Smooth muscle cell (in vitro differentiated cells): ENCODE results near the gene CDKL2. TPM values are rescaled to one million over a fixed set of nuclear protein-coding genes. Genes with fewer than 3 reads are reported as not detected.
A peak's percentile ranks its signal among the peaks of the same experiment; 100 is the strongest.

Experiments used
- DNase-seq: peaks from one replicate; lab custom pipeline; 2025; ENCODE audit not compliant: unreplicated experiment; lab: John Stamatoyannopoulos, UW
- H2AFZ ChIP-seq: fragments of 200-600 bp; sonication (generic); 2 replicates; pipeline ENCODE4 v1.6.0; 2016; ENCODE audit warnings: antibody characterized with exemption, low read depth, mild to moderate bottlenecking
- H3F3A ChIP-seq: fragments of 200-600 bp; sonication (generic); 2 replicates; pipeline ENCODE4 v1.6.0; 2017; ENCODE audit warnings: antibody characterized with exemption, low read depth
- H3K27ac ChIP-seq: fragments of 200-600 bp; sonication (generic); 2 replicates; pipeline ENCODE4 v1.5.1; 2016; ENCODE audit warnings: low read depth, mild to moderate bottlenecking
- H3K27me3 ChIP-seq: fragments of 200-600 bp; sonication (generic); 2 replicates; pipeline ENCODE4 v1.6.1; 2016; ENCODE audit warnings: low read depth, mild to moderate bottlenecking
- H3K36me3 ChIP-seq: fragments of 200-600 bp; sonication (generic); 2 replicates; pipeline ENCODE4 v1.5.1; 2016; ENCODE audit warnings: low read depth
- H3K4me1 ChIP-seq: fragments of 200-600 bp; sonication (generic); 2 replicates; pipeline ENCODE4 v1.5.1; 2016; ENCODE audit warnings: low read depth
- H3K4me2 ChIP-seq: fragments of 200-600 bp; sonication (generic); 2 replicates; pipeline ENCODE4 v1.6.0; 2016; ENCODE audit warnings: mild to moderate bottlenecking
- H3K4me3 ChIP-seq: fragments of 200-600 bp; sonication (generic); 2 replicates; pipeline ENCODE4 v1.5.1; 2016; ENCODE audit warnings: mild to moderate bottlenecking
- H3K79me2 ChIP-seq: fragments of 200-600 bp; sonication (generic); 2 replicates; pipeline ENCODE4 v1.6.0; 2016; ENCODE audit warnings: low read depth, mild to moderate bottlenecking
- H3K9ac ChIP-seq: fragments of 200-600 bp; sonication (generic); 2 replicates; pipeline ENCODE4 v1.6.0; 2016; ENCODE audit warnings: low read depth
- H3K9me3 ChIP-seq: fragments of 200-600 bp; sonication (generic); replicated peaks from 2 replicates; pipeline ENCODE4 v1.5.1; 2016; ENCODE audit warnings: low read depth
- H4K20me1 ChIP-seq: fragments of 200-600 bp; sonication (generic); 2 replicates; pipeline ENCODE4 v1.6.0; 2016; ENCODE audit warnings: low read depth
- WGBS: methylation state at CpG from one replicate; pipeline ENCODE4 v1.1.7; 2016; ENCODE audit warnings: low lambda C conversion rate; 5-methylcytosine and 5-hydroxymethylcytosine counted together
- polyA plus RNA-seq: library from polyadenylated mRNA; unstranded; fragments of >200 nt; fragmentation: Nextera tagmentation; extraction: Ambion mirVana; gene quantifications from 2 replicates; pipeline ENCODE4 v1.2.1, GENCODE V29; 2016
- total RNA-seq: library from RNA; depleted of rRNA; stranded (reverse); fragments of >200 nt; gene quantifications from 2 replicates; pipeline ENCODE4 v1.2.3, GENCODE V29; 2014
- TF ChIP-seq, protein P1 (sequence below): fragments of 200-600 bp; sonication (generic); IDR thresholded peaks from 2 replicates; pipeline ENCODE4 v1.5.1; 2017; ENCODE audit warnings: borderline replicate concordance, mild to moderate bottlenecking, antibody characterized with exemption; ENCODE audit not compliant: insufficient read depth, poor library complexity, severe bottlenecking

CDKL2 gene
- total and polyA plus RNA-seq, 2 experiments from 2014 or later = 0.58 to 1.4 TPM

DNA sequence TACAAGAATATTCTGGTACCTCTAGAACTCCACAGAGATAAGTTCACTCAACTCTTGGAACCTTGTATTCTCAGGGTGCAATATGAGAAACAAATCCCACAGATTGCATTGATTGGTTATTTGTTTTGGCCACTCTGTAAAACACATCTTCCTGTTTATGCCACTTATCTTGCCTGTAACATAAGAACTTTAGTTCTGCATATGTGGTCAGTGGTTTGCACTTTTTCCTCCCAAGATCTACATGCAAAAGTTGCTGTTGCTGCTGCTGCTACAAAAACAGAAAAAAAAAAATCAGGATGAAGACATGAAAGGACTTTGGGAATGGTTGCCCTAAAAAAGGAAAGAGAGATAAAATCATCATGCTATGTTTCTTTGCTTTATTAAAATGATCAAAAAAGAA, 64.8 kb downstream of the CDKL2 start:
- Histone ChIP-seq H3K4me2 (no peak overlapping the region), H3K79me2 (no peaks in the 10 kb centered on the region), H3K9me3 (no peaks in the 10 kb centered on the region), H3K36me3 (no peaks in the 10 kb centered on the region), H2AFZ (no peak overlapping the region), H3K9ac (no peak overlapping the region), H3K4me1 (no peaks in the 10 kb centered on the region), H3F3A (no peaks in the 10 kb centered on the region), H3K27me3 (no peaks in the 10 kb centered on the region), H3K4me3 (no peak overlapping the region), H3K27ac (no peak overlapping the region), H4K20me1 (no peaks in the 10 kb centered on the region)
- no peak for DNase-seq
- TF ChIP-seq, protein P1, sequence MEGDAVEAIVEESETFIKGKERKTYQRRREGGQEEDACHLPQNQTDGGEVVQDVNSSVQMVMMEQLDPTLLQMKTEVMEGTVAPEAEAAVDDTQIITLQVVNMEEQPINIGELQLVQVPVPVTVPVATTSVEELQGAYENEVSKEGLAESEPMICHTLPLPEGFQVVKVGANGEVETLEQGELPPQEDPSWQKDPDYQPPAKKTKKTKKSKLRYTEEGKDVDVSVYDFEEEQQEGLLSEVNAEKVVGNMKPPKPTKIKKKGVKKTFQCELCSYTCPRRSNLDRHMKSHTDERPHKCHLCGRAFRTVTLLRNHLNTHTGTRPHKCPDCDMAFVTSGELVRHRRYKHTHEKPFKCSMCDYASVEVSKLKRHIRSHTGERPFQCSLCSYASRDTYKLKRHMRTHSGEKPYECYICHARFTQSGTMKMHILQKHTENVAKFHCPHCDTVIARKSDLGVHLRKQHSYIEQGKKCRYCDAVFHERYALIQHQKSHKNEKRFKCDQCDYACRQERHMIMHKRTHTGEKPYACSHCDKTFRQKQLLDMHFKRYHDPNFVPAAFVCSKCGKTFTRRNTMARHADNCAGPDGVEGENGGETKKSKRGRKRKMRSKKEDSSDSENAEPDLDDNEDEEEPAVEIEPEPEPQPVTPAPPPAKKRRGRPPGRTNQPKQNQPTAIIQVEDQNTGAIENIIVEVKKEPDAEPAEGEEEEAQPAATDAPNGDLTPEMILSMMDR = no peak

DNA sequence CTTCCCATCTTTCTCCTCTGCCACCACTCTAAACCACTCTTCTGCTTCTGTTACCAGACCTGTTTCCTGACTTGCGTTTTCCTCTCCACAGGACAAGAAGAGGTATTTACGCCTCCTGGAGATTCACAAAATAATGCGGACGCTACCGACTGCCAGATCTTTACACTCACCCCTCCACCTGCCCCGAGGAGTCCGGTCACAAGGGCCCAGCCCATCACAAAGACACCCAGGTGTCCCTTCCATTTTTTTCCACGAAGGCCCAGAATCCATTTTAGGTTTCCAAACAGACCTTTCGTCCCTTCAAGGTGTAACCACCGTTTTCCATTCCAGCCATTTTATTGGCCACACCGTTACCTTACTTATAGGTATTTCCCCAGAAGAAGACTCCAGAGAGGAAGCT, 66.3 kb downstream of the CDKL2 start:
- H3F3A ChIP-seq = no peaks in the 10 kb centered on the region
- DNase-seq = no peak
- H3K27ac ChIP-seq = no peak overlapping the region
- no peaks in the 10 kb centered on the region for H3K4me1 ChIP-seq
- H4K20me1 ChIP-seq = no peaks in the 10 kb centered on the region
- H3K9ac ChIP-seq = no peak overlapping the region
- no peak overlapping the region for H3K4me2 ChIP-seq
- H3K36me3 ChIP-seq = no peaks in the 10 kb centered on the region
- no peak overlapping the region for H2AFZ ChIP-seq
- H3K79me2 ChIP-seq = no peaks in the 10 kb centered on the region
- H3K9me3 ChIP-seq = no peaks in the 10 kb centered on the region
- H3K27me3 ChIP-seq = no peaks in the 10 kb centered on the region
- H3K4me3 ChIP-seq = no peak overlapping the region
- WGBS = 91% methylated on average over 11 of the region's 11 CpGs
- TF ChIP-seq, protein P1 = no peak

DNA sequence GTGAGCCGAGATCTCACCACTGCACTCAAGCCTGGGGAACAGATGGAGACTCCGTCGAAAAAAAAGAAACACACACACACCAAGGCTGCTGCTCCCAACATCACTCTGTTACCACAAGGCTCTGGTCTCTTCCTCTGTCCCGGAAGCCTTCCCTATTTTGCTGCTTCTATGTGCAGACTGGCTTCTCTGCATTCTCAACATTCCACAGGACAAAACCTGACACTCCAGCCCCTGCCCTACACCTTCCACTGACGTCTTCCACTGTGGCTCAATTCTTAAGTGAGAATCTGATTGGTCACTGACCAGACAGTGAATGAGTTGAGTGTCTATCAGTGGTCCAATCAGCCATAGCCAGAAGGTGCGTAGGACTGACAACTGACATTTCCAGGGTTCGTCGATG, 68.5 kb downstream of the CDKL2 start:
- Histone ChIP-seq H3K4me3 (no peak overlapping the region), H3K79me2 (no peaks in the 10 kb centered on the region), H3K36me3 (no peaks in the 10 kb centered on the region), H2AFZ (no peak overlapping the region), H3K9ac (no peak overlapping the region), H3F3A (no peaks in the 10 kb centered on the region), H3K9me3 (no peaks in the 10 kb centered on the region), H4K20me1 (no peaks in the 10 kb centered on the region), H3K27ac (peak overlapping the region; percentile 40), H3K27me3 (no peaks in the 10 kb centered on the region), H3K4me1 (no peaks in the 10 kb centered on the region), H3K4me2 (no peak overlapping the region)
- DNase-seq = no peak
- whole genome bisulfite sequencing = 55% methylated on average over 8 of the region's 8 CpGs
- TF ChIP-seq, protein P1 = no peak

DNA sequence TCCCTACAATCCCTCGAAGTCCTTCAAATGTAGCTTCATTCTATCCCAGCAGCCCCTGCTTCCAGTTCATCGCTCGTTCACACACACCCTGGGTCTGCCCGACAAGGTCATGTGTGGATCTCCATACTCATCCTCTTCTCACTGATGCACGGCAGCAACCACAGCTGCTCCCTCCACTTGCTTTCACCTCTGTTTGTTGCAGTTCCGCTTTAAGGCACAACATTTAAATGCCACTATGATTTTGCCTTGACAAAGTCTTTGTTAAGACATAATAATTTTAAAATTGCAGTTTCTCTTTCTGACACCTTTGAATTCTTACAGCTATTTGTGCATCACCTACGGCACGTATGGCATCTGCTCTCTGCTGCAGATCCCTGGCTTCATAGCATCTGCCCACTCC, 72.6 kb downstream of the CDKL2 start:
- DNase-seq = no peak
- no peak overlapping the region for H3K9ac ChIP-seq
- no peaks in the 10 kb centered on the region for H3K9me3 ChIP-seq
- TF ChIP-seq, protein P1 = no peak
- H3K79me2 ChIP-seq = no peaks in the 10 kb centered on the region
- no peaks in the 10 kb centered on the region for H3K36me3 ChIP-seq
- no peak overlapping the region for H3K27ac ChIP-seq
- H3K4me3 ChIP-seq = peak overlapping the region; percentile 5
- peak overlapping the region; percentile 29 for H3K4me2 ChIP-seq
- H4K20me1 ChIP-seq = no peaks in the 10 kb centered on the region
- H3K27me3 ChIP-seq = no peaks in the 10 kb centered on the region
- WGBS = 90% methylated on average over 8 of the region's 8 CpGs
- no peak overlapping the region for H2AFZ ChIP-seq
- H3F3A ChIP-seq = peaks cover 9% of the 10 kb centered on the region
- H3K4me1 ChIP-seq = no peaks in the 10 kb centered on the region
